Breast epithelium (tissue), 4 donors: ENCODE measurements around the gene NR4A1. TPM values are rescaled to one million over a fixed set of nuclear protein-coding genes. Genes with fewer than 3 reads are reported as not detected.

Experiments used
- DNase-seq, 2 donors: peaks; one replicate each; pipeline ENCODE4 v3.0.0-alpha.2; 2019; ENCODE audit warnings: low spot score in 2 of 2
- H3K27ac ChIP-seq, 2 donors: fragments of 200-600 bp; sonication (generic) in 1 of 2; one replicate each; pipeline ENCODE4 v1.5.1; 2016 to 2019; ENCODE audit warnings: mild to moderate bottlenecking in 1 of 2
- H3K27me3 ChIP-seq, 2 donors: fragments of 200-600 bp; sonication (generic) in 1 of 2; one replicate each; pipeline versions ENCODE4 v1.5.1 to v1.6.0; 2017 to 2019; ENCODE audit warnings: control low read depth in 1 of 2, mild to moderate bottlenecking in 1 of 2
- H3K36me3 ChIP-seq: fragments of 200-600 bp; one replicate; pipeline ENCODE4 v1.5.1; 2019
- H3K4me1 ChIP-seq, 2 donors: fragments of 200-600 bp; sonication (generic); one replicate each; pipeline ENCODE4 v1.5.1; 2016 to 2019; ENCODE audit warnings: control low read depth in 1 of 2
- H3K4me3 ChIP-seq, 3 donors: fragments of 200-600 bp; sonication (generic); 1 replicate in 2 of 3; 2 replicates in 1 of 3; pipeline ENCODE4 v1.5.1; 2016 to 2019; ENCODE audit warnings: mild to moderate bottlenecking in 3 of 3, moderate library complexity in 2 of 3
- H3K9me3 ChIP-seq, 2 donors: fragments of 200-600 bp; sonication (generic) in 1 of 2; one replicate each; pipeline ENCODE4 v1.5.1; 2016 to 2019; ENCODE audit warnings: control low read depth in 1 of 2
- POLR2A ChIP-seq: fragments of 450-650 bp; IDR thresholded peaks from one replicate; pipeline ENCODE4 v1.6.1; 2016; ENCODE audit warnings: antibody characterized with exemption, mild to moderate bottlenecking, moderate library complexity
- POLR2AphosphoS5 ChIP-seq, 3 donors: sonication (generic); formaldehyde crosslinking; IDR thresholded peaks; one replicate each; pipeline ENCODE4 v1.6.1; 2017; ENCODE audit warnings: antibody characterized with exemption in 3 of 3
- intact Hi-C: fragments of 100-400 bp; cut with DNase I; formaldehyde crosslinking; loops from one replicate; pipeline ENCODE4 v1.15.1; 2023; ENCODE audit warnings: low total_unique reads
- total RNA-seq, 3 donors: library from RNA; depleted of rRNA; stranded (reverse); fragments of >200 nt; gene quantifications; one replicate each; pipeline ENCODE4 v1.1.0, GENCODE V29; 2016
- TF ChIP-seq, protein P1 (sequence below), 3 donors: fragments of 450-650 bp; IDR thresholded peaks; one replicate each; pipeline ENCODE4 v1.5.1; 2016 to 2017; ENCODE audit warnings: antibody characterized with exemption in 3 of 3, mild to moderate bottlenecking in 3 of 3, moderate library complexity in 3 of 3

The NR4A1 gene
- total RNA-seq, 3 donors from 2014 or later, result 35.7 to 154 (median 66.2) TPM

DNA sequence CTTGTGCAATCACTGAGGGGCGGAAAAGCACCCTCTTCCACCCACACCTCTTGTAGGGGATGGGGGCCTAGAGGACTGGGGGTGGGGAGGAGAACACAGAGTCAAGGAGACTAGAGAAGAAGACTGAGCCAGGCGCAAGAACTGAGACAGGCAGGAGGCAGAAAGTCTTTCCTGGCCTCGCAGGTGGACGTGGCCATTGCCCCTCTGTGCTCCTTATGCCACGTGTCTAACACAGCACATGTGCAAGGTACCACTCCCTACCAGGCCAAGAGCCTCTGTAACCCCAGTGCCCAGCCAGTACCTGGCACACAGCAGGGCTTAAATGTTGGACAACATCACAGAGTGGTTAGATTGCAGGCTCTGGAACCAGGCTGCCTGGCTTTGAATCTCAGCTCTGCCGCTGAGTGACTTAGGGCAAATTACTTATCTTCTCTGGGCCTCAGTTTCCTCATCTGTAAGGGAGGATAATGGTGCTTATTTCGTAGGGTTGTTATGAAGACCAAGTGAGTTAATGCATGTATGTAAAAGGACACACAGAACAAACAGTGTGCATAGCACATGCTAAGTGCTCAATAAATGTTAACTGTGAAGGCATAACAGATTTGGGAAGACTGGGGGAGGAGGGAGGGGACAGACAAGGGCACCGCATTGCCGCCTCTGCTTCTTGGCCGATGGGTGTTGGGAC lies 45.9 kb upstream of the NR4A1 start:
- Histone ChIP-seq H3K27me3 (no peaks in the 10 kb centered on the region), H3K9me3 (no peaks in the 10 kb centered on the region), H3K27ac (peak overlapping the region in 1 of 2 donors; percentile 95), H3K4me1 (peaks cover 0 to 3% of the 10 kb centered on the region in 2 donors), H3K36me3 (no peaks in the 10 kb centered on the region), H3K4me3 (no peak overlapping the region)
- TF ChIP-seq POLR2AphosphoS5 (IDR thresholded peaks at IDR 0.05) (no peak), POLR2A (no peak)
- TF ChIP-seq, protein P1, sequence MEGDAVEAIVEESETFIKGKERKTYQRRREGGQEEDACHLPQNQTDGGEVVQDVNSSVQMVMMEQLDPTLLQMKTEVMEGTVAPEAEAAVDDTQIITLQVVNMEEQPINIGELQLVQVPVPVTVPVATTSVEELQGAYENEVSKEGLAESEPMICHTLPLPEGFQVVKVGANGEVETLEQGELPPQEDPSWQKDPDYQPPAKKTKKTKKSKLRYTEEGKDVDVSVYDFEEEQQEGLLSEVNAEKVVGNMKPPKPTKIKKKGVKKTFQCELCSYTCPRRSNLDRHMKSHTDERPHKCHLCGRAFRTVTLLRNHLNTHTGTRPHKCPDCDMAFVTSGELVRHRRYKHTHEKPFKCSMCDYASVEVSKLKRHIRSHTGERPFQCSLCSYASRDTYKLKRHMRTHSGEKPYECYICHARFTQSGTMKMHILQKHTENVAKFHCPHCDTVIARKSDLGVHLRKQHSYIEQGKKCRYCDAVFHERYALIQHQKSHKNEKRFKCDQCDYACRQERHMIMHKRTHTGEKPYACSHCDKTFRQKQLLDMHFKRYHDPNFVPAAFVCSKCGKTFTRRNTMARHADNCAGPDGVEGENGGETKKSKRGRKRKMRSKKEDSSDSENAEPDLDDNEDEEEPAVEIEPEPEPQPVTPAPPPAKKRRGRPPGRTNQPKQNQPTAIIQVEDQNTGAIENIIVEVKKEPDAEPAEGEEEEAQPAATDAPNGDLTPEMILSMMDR (IDR thresholded peaks at IDR 0.05), result no peak
- intact Hi-C loops, result no loop called here
- no peak for DNase-seq

DNA sequence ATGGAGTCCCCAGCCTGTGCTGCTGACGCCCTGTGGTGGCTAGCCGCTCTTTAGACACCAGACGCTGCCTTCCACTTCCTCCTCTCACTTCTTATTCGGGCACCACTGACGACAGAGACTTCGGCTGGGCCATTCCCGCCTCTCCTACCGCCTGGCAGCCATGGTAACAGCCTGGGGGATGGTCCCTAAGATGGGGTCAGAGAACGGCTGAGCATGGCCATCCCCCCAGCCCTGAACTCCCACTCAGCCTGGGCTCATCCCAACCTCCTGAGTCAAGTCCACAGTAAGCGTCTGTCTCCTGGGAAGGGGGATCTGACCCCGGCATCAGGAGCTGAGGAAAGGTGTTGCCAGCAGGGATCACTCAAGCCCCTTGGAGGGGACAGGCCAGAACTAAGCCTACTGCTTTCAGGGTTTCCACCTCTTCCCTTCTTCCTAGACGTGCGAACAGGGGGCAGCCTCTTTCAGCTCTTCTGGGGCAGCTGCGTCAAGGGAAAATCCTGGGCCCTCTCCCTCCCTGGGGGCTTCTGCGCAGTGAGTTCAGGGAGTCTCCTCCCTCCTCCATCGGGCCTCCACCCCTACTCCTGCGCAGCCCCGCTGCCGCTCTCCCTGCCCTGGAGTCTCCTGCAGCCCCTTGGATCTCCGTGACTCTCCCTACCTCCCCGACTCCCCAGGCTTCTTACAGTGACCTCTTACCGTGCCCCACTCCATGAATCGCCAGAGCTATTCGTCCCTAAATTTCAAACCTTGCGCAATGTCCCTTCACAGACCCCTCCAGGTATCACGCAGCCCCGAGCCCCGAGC lies 45.1 kb upstream of the NR4A1 start:
- DNase-seq, result no peak
- H3K9me3 ChIP-seq, result no peaks in the 10 kb centered on the region
- peak overlapping the region; percentile 80 to 95 for H3K27ac ChIP-seq
- H3K4me1 ChIP-seq, result peaks cover 0 to 3% of the 10 kb centered on the region in 2 donors
- intact Hi-C loops, result no loop called here
- H3K4me3 ChIP-seq, result peak overlapping the region; percentile 77 to 92 (median 88)
- H3K36me3 ChIP-seq, result no peaks in the 10 kb centered on the region
- TF ChIP-seq POLR2A (no peak), POLR2AphosphoS5 (IDR thresholded peaks at IDR 0.05) (peak in 1 of 3 donors; percentile 14)
- TF ChIP-seq, protein P1 (IDR thresholded peaks at IDR 0.05), result no peak
- H3K27me3 ChIP-seq, result no peaks in the 10 kb centered on the region

DNA sequence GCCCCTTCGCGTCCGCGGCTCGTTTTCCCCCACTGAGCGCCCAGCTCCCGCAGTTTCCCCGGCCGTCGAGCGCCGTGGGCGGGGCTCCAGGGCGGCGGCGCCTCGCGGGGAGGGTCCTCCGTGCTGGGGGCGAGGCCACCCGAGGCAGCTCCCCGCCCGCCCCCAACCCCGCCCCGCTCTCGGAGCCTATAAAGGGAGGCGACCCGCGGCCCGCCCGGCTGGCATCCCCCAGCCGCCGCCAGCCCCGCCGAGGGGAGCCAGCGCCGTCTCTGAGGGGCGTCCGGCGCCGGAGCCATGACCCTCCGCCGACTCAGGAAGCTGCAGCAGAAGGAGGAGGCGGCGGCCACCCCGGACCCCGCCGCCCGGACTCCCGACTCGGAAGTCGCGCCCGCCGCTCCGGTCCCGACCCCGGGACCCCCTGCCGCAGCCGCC lies 44.5 kb upstream of the NR4A1 start, which contains the start of gene TAMALIN:
TAMALIN (plus strand) TSS at position 221 of the 432 bp plus-strand sequence; CDS start at position 295, 74 bp downstream.
- peak within 1 kb of the TSS; percentile 80 to 95 for H3K27ac ChIP-seq
- TF ChIP-seq, protein P1 (IDR thresholded peaks at IDR 0.05), result peak in 1 of 3 donors; percentile 8
- TF ChIP-seq POLR2AphosphoS5 (IDR thresholded peaks at IDR 0.05), result peak in 2 of 3 donors; percentile 38 to 79
- peak; percentile 60 for TF ChIP-seq POLR2A
- no peaks in the 10 kb centered on the region for H3K9me3 ChIP-seq
- peak within 1 kb of the TSS; percentile 77 to 92 (median 88) for H3K4me3 ChIP-seq
- H3K4me1 ChIP-seq, result peaks cover 0 to 3% of the 10 kb centered on the region in 2 donors
- no peaks in the 10 kb centered on the region for H3K27me3 ChIP-seq
- peak; percentile 62 to 67 for DNase-seq
- no peaks in the 10 kb centered on the region for H3K36me3 ChIP-seq
- intact Hi-C loops, result no loop called here

DNA sequence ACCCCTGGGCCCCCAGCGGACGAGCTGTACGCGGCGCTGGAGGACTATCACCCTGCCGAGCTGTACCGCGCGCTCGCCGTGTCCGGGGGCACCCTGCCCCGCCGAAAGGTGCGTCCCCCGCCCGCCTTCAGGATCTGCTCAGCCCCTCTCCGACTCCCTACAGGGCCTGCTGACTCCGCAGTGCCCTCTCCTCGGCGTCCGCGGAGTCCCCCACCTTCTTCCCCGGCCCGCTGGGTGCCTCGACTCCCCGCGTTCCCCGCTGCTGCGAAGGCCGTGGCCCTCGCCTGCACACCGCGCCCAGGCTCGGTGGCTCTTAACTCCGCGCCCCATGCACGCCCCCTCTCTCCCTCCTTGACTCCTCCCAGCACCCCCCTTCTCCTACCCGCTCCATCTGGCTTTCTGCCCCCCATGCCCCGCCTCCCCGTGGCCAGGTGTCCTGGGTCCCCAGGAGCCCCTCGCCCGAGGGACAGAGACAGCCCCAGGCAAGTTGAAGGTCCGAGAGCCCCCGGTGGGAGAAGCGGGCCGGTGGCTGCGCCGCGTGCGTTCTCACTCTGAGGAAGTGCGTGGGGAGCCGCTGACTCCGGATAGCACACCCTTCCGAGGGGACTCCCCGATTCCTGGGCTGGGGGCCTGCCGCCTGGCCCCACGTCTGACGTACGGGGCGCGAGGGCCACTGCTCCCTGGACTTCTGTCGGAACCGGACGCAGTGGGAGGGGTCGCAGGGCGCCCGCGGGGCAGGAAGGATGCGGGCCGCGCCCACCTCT lies 43.9 kb upstream of the NR4A1 start:
- Histone ChIP-seq H3K4me3 (peak overlapping the region; percentile 77 to 92 (median 88)), H3K36me3 (no peaks in the 10 kb centered on the region), H3K27ac (peak overlapping the region; percentile 80 to 95), H3K9me3 (no peaks in the 10 kb centered on the region), H3K27me3 (no peaks in the 10 kb centered on the region), H3K4me1 (peaks cover 0 to 3% of the 10 kb centered on the region in 2 donors)
- TF ChIP-seq POLR2A, result no peak
- TF ChIP-seq, protein P1 (IDR thresholded peaks at IDR 0.05), result peak in 1 of 3 donors; percentile 6
- TF ChIP-seq POLR2AphosphoS5 (IDR thresholded peaks at IDR 0.05), result peak; percentile 0 to 32 (median 8)
- intact Hi-C loops, result no loop called here
- DNase-seq, result no peak
